IMR-90 (cell line): ENCODE data around the gene GSTP1. TPM values are rescaled to one million over a fixed set of nuclear protein-coding genes. Genes with fewer than 3 reads are reported as not detected.

ENCODE experiments used
- ATAC-seq: fragments of 200-7000 bp; cut with Tn5 transposase; 2 replicates; pipeline ENCODE4 v1.9.1; 2020; ENCODE audit warnings: low read depth, mild to moderate bottlenecking, moderate library complexity
- BruUV-seq: library from RNA; stranded (reverse); fragments of 400-500 nt; replicated peaks from 2 replicates; lab custom pipeline; 2021; lab: Mats Ljungman, UMichigan
- CTCF ChIA-PET: fragments of 300-600 bp; formaldehyde crosslinking; extraction: SDS; loops from one replicate; lab custom pipeline; 2021; ENCODE audit warnings: antibody characterized with exemption; lab: Yijun Ruan, JAX
- POLR2A ChIA-PET: fragments of 300-600 bp; sonication (Branson Sonifier 250); formaldehyde crosslinking; loops from one replicate; lab custom pipeline; 2022; ENCODE audit warnings: antibody characterized with exemption; ENCODE audit not compliant: unreplicated experiment; lab: Charles Lee
- DNase-seq: peaks from one replicate; pipeline ENCODE4 v3.0.0; 2013
- H2AFZ ChIP-seq: replicated peaks from 2 replicates; pipeline ENCODE3; 2013; ENCODE audit warnings: low read length, mild to moderate bottlenecking; ENCODE audit not compliant: poor library complexity
- H2AK5ac ChIP-seq: 2 replicates; pipeline ENCODE4 v1.6.1; 2013; ENCODE audit warnings: low read depth, low read length, inconsistent platforms
- H2AK9ac ChIP-seq: replicated peaks from 2 replicates; pipeline ENCODE3; 2013; ENCODE audit warnings: mild to moderate bottlenecking, low read depth, low read length, moderate library complexity; ENCODE audit not compliant: poor library complexity
- H2BK120ac ChIP-seq: 2 replicates; pipeline ENCODE4 v1.6.1; 2013; ENCODE audit warnings: low read depth, low read length, inconsistent platforms
- H2BK15ac ChIP-seq: 3 replicates; pipeline ENCODE4 v1.6.1; 2013; ENCODE audit warnings: low read depth, low read length, inconsistent platforms
- H2BK20ac ChIP-seq: 2 replicates; pipeline ENCODE4 v1.6.1; 2013; ENCODE audit warnings: low read depth, mild to moderate bottlenecking, inconsistent platforms, low read length, moderate library complexity
- H2BK5ac ChIP-seq: 2 replicates; pipeline ENCODE4 v1.6.1; 2013; ENCODE audit warnings: mild to moderate bottlenecking, low read depth, low read length, inconsistent platforms; ENCODE audit not compliant: poor library complexity, severe bottlenecking
- H3K14ac ChIP-seq: replicated peaks from 2 replicates; pipeline ENCODE4 v1.6.1; 2013; ENCODE audit warnings: low read depth, low read length, inconsistent platforms
- H3K18ac ChIP-seq: 2 replicates; pipeline ENCODE4 v1.6.1; 2013; ENCODE audit warnings: low read depth, low read length, control low read depth
- H3K23ac ChIP-seq: 2 replicates; pipeline ENCODE4 v1.6.1; 2013; ENCODE audit warnings: low read depth, low read length, inconsistent platforms
- H3K27ac ChIP-seq: 2 replicates; pipeline ENCODE4 v1.5.1; 2013; ENCODE audit warnings: mild to moderate bottlenecking, control low read depth, low read length; ENCODE audit not compliant: insufficient read depth
- H3K27me3 ChIP-seq: 2 replicates; pipeline ENCODE4 v1.6.1; 2013; ENCODE audit warnings: low read length; ENCODE audit not compliant: control insufficient read depth, insufficient read depth
- H3K36me3 ChIP-seq: 2 replicates; pipeline ENCODE4 v1.6.1; 2013; ENCODE audit warnings: low read length, mixed read lengths; ENCODE audit not compliant: control insufficient read depth, insufficient read depth
- H3K4ac ChIP-seq: 2 replicates; pipeline ENCODE4 v1.6.1; 2013; ENCODE audit warnings: low read depth, low read length, inconsistent platforms
- H3K4me1 ChIP-seq: 2 replicates; pipeline ENCODE4 v1.6.1; 2013; ENCODE audit warnings: low read length, mixed read lengths; ENCODE audit not compliant: control insufficient read depth, insufficient read depth
- H3K4me2 ChIP-seq: 2 replicates; pipeline ENCODE4 v1.6.1; 2013; ENCODE audit warnings: low read depth, mild to moderate bottlenecking, control low read depth, low read length, moderate library complexity
- H3K4me3 ChIP-seq: 2 replicates; pipeline ENCODE4 v1.5.1; 2013; ENCODE audit warnings: low read depth, mild to moderate bottlenecking, control low read depth, low read length, moderate library complexity; ENCODE audit not compliant: insufficient read depth
- H3K56ac ChIP-seq: 2 replicates; pipeline ENCODE4 v1.6.1; 2013; ENCODE audit warnings: low read length, inconsistent platforms; ENCODE audit not compliant: insufficient read depth; ENCODE audit errors: extremely low read depth
- H3K79me1 ChIP-seq, 2 experiments: 2 replicates each; pipeline ENCODE4 v1.6.1; 2013; ENCODE audit warnings: low read length in 2 of 2, inconsistent platforms in 1 of 2, low read depth in 1 of 2
- H3K9ac ChIP-seq: 2 replicates; pipeline ENCODE4 v1.6.1; 2013; ENCODE audit warnings: low read depth, low read length, control low read depth
- H3K9me1 ChIP-seq: 2 replicates; pipeline ENCODE4 v1.6.1; 2013; ENCODE audit warnings: low read length, inconsistent platforms; ENCODE audit not compliant: insufficient read depth
- H3K9me3 ChIP-seq: 2 replicates; pipeline ENCODE4 v1.6.1; 2013; ENCODE audit warnings: low read length; ENCODE audit not compliant: control insufficient read depth, insufficient read depth
- H4K20me1 ChIP-seq: 2 replicates; pipeline ENCODE4 v1.6.1; 2013; ENCODE audit warnings: low read length, inconsistent platforms; ENCODE audit not compliant: insufficient read depth
- H4K5ac ChIP-seq: 2 replicates; pipeline ENCODE4 v1.6.1; 2013; ENCODE audit warnings: mild to moderate bottlenecking, low read depth, low read length, control low read depth
- H4K8ac ChIP-seq, 2 experiments: 2 replicates each; pipeline ENCODE4 v1.6.1; 2013; ENCODE audit warnings: low read depth in 2 of 2, low read length in 2 of 2, control low read depth in 1 of 2, inconsistent platforms in 1 of 2
- H4K91ac ChIP-seq: 2 replicates; pipeline ENCODE4 v1.6.1; 2013; ENCODE audit warnings: low read depth, low read length, inconsistent platforms; ENCODE audit not compliant: insufficient read depth
- BHLHE40 ChIP-seq: fragments of 150-350 bp; IDR thresholded peaks from 2 replicates; pipeline ENCODE4 v1.6.1; 2016; ENCODE audit warnings: mild to moderate bottlenecking, low read depth, low read length
- CEBPB ChIP-seq: IDR thresholded peaks from 2 replicates; pipeline ENCODE4 v1.6.1; 2012; ENCODE audit warnings: low read depth, low read length, improper control_type of control experiment
- CHD1 ChIP-seq: IDR thresholded peaks from 2 replicates; pipeline ENCODE4 v1.6.1; 2012; ENCODE audit warnings: low read depth, low read length, improper control_type of control experiment
- ELK1 ChIP-seq: fragments of 150-350 bp; IDR thresholded peaks from 2 replicates; pipeline ENCODE4 v1.6.1; 2016; ENCODE audit warnings: low read depth, mild to moderate bottlenecking, low read length, moderate library complexity, borderline replicate concordance
- MXI1 ChIP-seq: IDR thresholded peaks from 2 replicates; pipeline ENCODE4 v1.6.1; 2012; ENCODE audit warnings: low read depth, mild to moderate bottlenecking, low read length, moderate library complexity, borderline replicate concordance
- NFE2L2 ChIP-seq: fragments of 150-350 bp; IDR thresholded peaks from 2 replicates; pipeline ENCODE4 v1.6.1; 2016; ENCODE audit warnings: low read depth, mild to moderate bottlenecking, low read length
- RCOR1 ChIP-seq: IDR thresholded peaks from 2 replicates; pipeline ENCODE4 v1.6.1; 2012; ENCODE audit warnings: mild to moderate bottlenecking, low read length, improper control_type of control experiment; ENCODE audit not compliant: insufficient replicate concordance
- RFX5 ChIP-seq: IDR thresholded peaks from 2 replicates; pipeline ENCODE4 v1.8.0; 2012; ENCODE audit warnings: low read depth, mild to moderate bottlenecking, low read length, moderate library complexity
- WGBS, 2 experiments: methylation state at CpG; one replicate each; pipeline versions ENCODE4 v1.1.5 to v1.1.7; 2013; ENCODE audit warnings: missing lambda C conversion rate in 2 of 2; ENCODE audit not compliant: insufficient read length in 1 of 2; ENCODE audit errors: extremely low coverage in 2 of 2; 5-methylcytosine and 5-hydroxymethylcytosine counted together
- dilution Hi-C: fragments of 300-500 bp; cut with HindIII; formaldehyde crosslinking; loops from one replicate; pipeline ENCODE4 v1.14.3; 2018; ENCODE audit warnings: low sequenced_read_pairs; ENCODE audit not compliant: unreplicated experiment
- in situ Hi-C: fragments of 300-500 bp; cut with MboI; formaldehyde crosslinking; loops from 3 replicates; pipeline ENCODE4 v1.14.3; 2019; ENCODE audit warnings: low sequenced_read_pairs, inconsistent platforms, mixed read lengths
- intact Hi-C: fragments of 100-400 bp; cut with micrococcal nuclease; formaldehyde crosslinking; loops from 2 replicates; pipeline ENCODE4 v1.10.0; 2022
- polyA plus RNA-seq, 3 experiments: library from polyadenylated mRNA; depleted of rRNA; stranded (reverse); fragments of >200 nt; gene quantifications; 2 replicates each; pipeline ENCODE4 v1.2.3, GENCODE V29; 2012; ENCODE audit warnings: low replicate concordance in 1 of 3
- total RNA-seq: library from RNA; depleted of rRNA; stranded (reverse); fragments of >200 nt; gene quantifications from 2 replicates; pipeline ENCODE4 v1.2.3, GENCODE V29; 2012

GSTP1 gene
- total and polyA plus RNA-seq, 2 of the 4 experiments (the other 2 are of a cell fraction), result 947 to 1,539 TPM

- Histone ChIP-seq H3K9ac (peak overlapping the region; percentile 75), H2AFZ (peak overlapping the region; percentile 100), H3K4me2 (peak overlapping the region; percentile 89), H3K23ac (peak overlapping the region; percentile 56; the same call in 1 of the 2 replicates), H2BK20ac (no peak overlapping the region), H3K4ac (peak overlapping the region; percentile 70), H3K27ac (peak overlapping the region; percentile 47), H4K91ac (peak overlapping the region; percentile 70; the same call in 1 of the 2 replicates), H4K8ac (peak overlapping the region; percentile 74 to 80; a peak in 2 of 4 replicates), H3K4me3 (peak overlapping the region; percentile 88), H3K18ac (no peak overlapping the region), H3K56ac (no peak overlapping the region), H2AK5ac (peak overlapping the region; percentile 46; the same call in 1 of the 2 replicates), H3K14ac (peak overlapping the region; percentile 73; the same call in 1 of the 2 replicates), H2AK9ac (peak overlapping the region; percentile 91), H3K4me1 (0 out of 2 replicates have a peak, but pooled peaks cover 3% of the 10 kb centered on the region), H3K9me1 (peaks cover 4% of the 10 kb centered on the region; the same call in 1 of the 2 replicates), H2BK120ac (no peak overlapping the region), H2BK15ac (no peak overlapping the region), H3K27me3 (peaks cover 5% of the 10 kb centered on the region; the same call in 1 of the 2 replicates), H3K9me3 (no peaks in the 10 kb centered on the region), H2BK5ac (no peak overlapping the region), H4K20me1 (no peaks in the 10 kb centered on the region), H4K5ac (peak overlapping the region; percentile 52; the same call in 1 of the 2 replicates), H3K36me3 (no peaks in the 10 kb centered on the region), H3K79me1 (no peaks in the 10 kb centered on the region)
- ATAC-seq (no peak), DNase-seq (no peak)
- ChIA-PET CTCF (interaction anchor here (1.0 to 2.0 kb wide), 2 partner anchors 12 to 27 kb away, joined by 3 to 7 read pairs; no protein-coding TSS in a partner anchor), POLR2A (no interaction called here)
- dilution Hi-C loops (no loop called here), intact Hi-C loops (no loop called here), in situ Hi-C loops (no loop called here)
- BruUV-seq, result no TSS peak
- TF ChIP-seq BHLHE40 (no peak), MXI1 (no peak), ELK1 (no peak), CEBPB (no peak), CHD1 (no peak), RCOR1 (no peak), RFX5 (no peak), NFE2L2 (no peak)
- WGBS, 2 experiments, result 73% methylated on average over 3 of the region's 16 CpGs; no CpG with 5 or more reads in 1 of the 2 experiments
Measured at GRCh38 chr11:67630943-67631331, 47.3 kb downstream of the GSTP1 start.
